HG03469 (cell line): ENCODE results near the gene ELOVL6.
A peak's percentile ranks its signal among the peaks of the same experiment; 100 is the strongest.
"Not testable (repeated sequence)": the region's sequence is repeated elsewhere in the genome, so short reads cannot be mapped to it uniquely, and the experiment has no call there.

Experiments used
- ATAC-seq: cut with Tn5 transposase; IDR thresholded peaks from one replicate; pipeline ENCODE4 v1.9.1; 2021; ENCODE audit warnings: mild to moderate bottlenecking, moderate library complexity, moderate number of reproducible peaks; ENCODE audit not compliant: unreplicated experiment

The ELOVL6 gene

GRCh38 chr4:110039164-110039563 is 159.3 kb downstream of the ELOVL6 start:
- not testable (repeated sequence) for ATAC-seq

- ATAC-seq: peak; percentile 96
These were observed 164.4 kb downstream of the ELOVL6 start for GRCh38 chr4:110034026-110034393.

GRCh38 chr4:110033355-110034025 is 164.9 kb downstream of the ELOVL6 start:
- ATAC-seq: no peak

- no peak for ATAC-seq
These were observed 165.8 kb downstream of the ELOVL6 start for GRCh38 chr4:110032603-110033002.

- no peak for ATAC-seq
These were observed 172.7 kb downstream of the ELOVL6 start for GRCh38 chr4:110025718-110026117.

- no peak for ATAC-seq
These were observed 173.4 kb downstream of the ELOVL6 start for GRCh38 chr4:110025056-110025455.

GRCh38 chr4:110022457-110022856 is 176.0 kb downstream of the ELOVL6 start:
- ATAC-seq: no peak

GRCh38 chr4:110020646-110021443 is 177.6 kb downstream of the ELOVL6 start:
- ATAC-seq: no peak

GRCh38 chr4:110020139-110020538 is 178.3 kb downstream of the ELOVL6 start:
- no peak for ATAC-seq

GRCh38 chr4:110019153-110019552 is 179.3 kb downstream of the ELOVL6 start:
- no peak for ATAC-seq

- ATAC-seq: no peak
These were observed 184.2 kb downstream of the ELOVL6 start for GRCh38 chr4:110014233-110014632.

GRCh38 chr4:110012917-110013316 is 185.5 kb downstream of the ELOVL6 start:
- ATAC-seq: no peak

- ATAC-seq: no peak
These were observed 187.6 kb downstream of the ELOVL6 start for GRCh38 chr4:110010797-110011196.

- ATAC-seq: no peak
These were observed 188.9 kb downstream of the ELOVL6 start for GRCh38 chr4:110009550-110009949.

- ATAC-seq: no peak
These were observed 189.9 kb downstream of the ELOVL6 start for GRCh38 chr4:110008540-110008939.

GRCh38 chr4:110007217-110007616 is 191.2 kb downstream of the ELOVL6 start:
- no peak for ATAC-seq

- ATAC-seq: peak; percentile 72
These were observed 192.9 kb downstream of the ELOVL6 start for GRCh38 chr4:110005461-110006056.

- no peak for ATAC-seq
These were observed 193.9 kb downstream of the ELOVL6 start for GRCh38 chr4:110004556-110004955.

- no peak for ATAC-seq
These were observed 194.8 kb downstream of the ELOVL6 start for GRCh38 chr4:110003401-110004187.

GRCh38 chr4:110002326-110002725 is 196.1 kb downstream of the ELOVL6 start:
- ATAC-seq: no peak

- ATAC-seq: no peak
These were observed 198.9 kb downstream of the ELOVL6 start for GRCh38 chr4:109999585-109999912.
